Brain microvascular endothelial cell (primary cell): ENCODE results near the gene BPIFA2.

Source experiments
- DNase-seq: peaks from one replicate; pipeline ENCODE4 v3.0.0-alpha.2; 2020
- H3K27ac ChIP-seq: fragments of 250-450 bp; sonication (Bioruptor Pico); 2 replicates; pipeline ENCODE4 v1.5.1; 2020; ENCODE audit warnings: mild to moderate bottlenecking, moderate library complexity
- H3K27me3 ChIP-seq: fragments of 250-450 bp; sonication (Bioruptor Pico); replicated peaks from 2 replicates; pipeline ENCODE4 v1.5.1; 2020; ENCODE audit warnings: mild to moderate bottlenecking
- H3K36me3 ChIP-seq: fragments of 250-450 bp; sonication (Bioruptor Pico); replicated peaks from 2 replicates; pipeline ENCODE4 v1.5.1; 2020; ENCODE audit warnings: mild to moderate bottlenecking
- H3K4me3 ChIP-seq: 2 replicates; pipeline ENCODE4 v1.5.1; 2011; ENCODE audit warnings: low read depth, mild to moderate bottlenecking, control low read depth, low read length, moderate library complexity
- CTCF ChIP-seq: IDR thresholded peaks from 2 replicates; pipeline ENCODE4 v1.5.1; 2011; ENCODE audit warnings: low read depth, mild to moderate bottlenecking, moderate library complexity, low read length, control low read depth, inconsistent platforms; ENCODE audit errors: missing control alignments
- in situ Hi-C: cut with HindIII; loops from 2 replicates; pipeline ENCODE4 v1.10.0; 2017; ENCODE audit warnings: low sequenced_read_pairs, low pct_ligation_motif_present

BPIFA2 gene

DNA sequence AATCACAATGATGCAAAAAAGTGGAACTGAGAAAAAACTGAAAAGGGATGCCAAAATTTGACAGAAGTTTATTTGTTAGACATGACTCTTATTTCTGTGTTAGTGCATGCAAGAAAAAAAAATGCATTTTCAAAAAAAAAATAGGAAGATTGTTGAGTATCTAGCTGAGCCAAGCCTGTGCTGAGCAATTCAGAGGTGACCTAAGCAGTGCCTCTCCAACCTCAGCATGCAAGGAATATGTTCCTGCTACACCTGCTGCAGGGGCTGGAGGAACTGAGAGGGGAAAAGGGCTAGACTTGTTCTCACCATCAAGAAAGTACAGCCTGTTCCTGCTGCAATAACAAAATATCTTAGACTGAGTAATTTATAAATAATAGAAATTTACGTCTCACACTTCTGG, 24.0 kb downstream of the BPIFA2 start:
- Histone ChIP-seq H3K27me3 (no peaks in the 10 kb centered on the region), H3K36me3 (no peaks in the 10 kb centered on the region), H3K27ac (no peak overlapping the region), H3K4me3 (no peak overlapping the region)
- no peak for TF ChIP-seq CTCF
- no peak for DNase-seq
- in situ Hi-C loops, result no loop called here

GRCh38 chr20:33192912-33193501, 25.0 kb downstream of the BPIFA2 start:
- no peak overlapping the region for H3K4me3 ChIP-seq
- in situ Hi-C loops, result no loop called here
- no peak overlapping the region for H3K27ac ChIP-seq
- H3K27me3 ChIP-seq, result no peaks in the 10 kb centered on the region
- no peak for TF ChIP-seq CTCF
- H3K36me3 ChIP-seq, result no peaks in the 10 kb centered on the region
- no peak for DNase-seq

DNA sequence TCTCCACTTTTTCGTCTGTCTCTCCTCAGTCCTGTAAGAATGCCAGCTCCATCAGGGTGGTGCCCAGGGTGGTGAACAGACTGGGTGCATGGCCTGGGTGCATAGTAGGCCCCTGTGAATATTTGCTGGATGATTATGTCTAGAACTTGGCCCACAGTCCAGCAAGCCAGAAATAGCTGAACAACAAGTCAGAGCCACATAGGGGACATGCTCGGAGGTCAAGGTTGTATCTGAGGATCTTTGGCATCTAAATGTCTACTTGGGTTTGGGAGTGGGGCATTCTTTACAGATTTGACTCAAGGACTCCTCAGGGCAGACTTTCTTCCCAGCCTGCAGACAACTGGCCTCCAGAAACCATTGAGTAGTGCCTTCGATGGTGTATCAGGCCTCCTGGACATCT, 31.1 kb downstream of the BPIFA2 start:
- DNase-seq, result no peak
- no peak overlapping the region for H3K27ac ChIP-seq
- in situ Hi-C loops, result no loop called here
- H3K36me3 ChIP-seq, result no peaks in the 10 kb centered on the region
- no peaks in the 10 kb centered on the region for H3K27me3 ChIP-seq
- no peak overlapping the region for H3K4me3 ChIP-seq
- TF ChIP-seq CTCF, result no peak

GRCh38 chr20:33202451-33202850, 34.5 kb downstream of the BPIFA2 start:
- Histone ChIP-seq H3K36me3 (no peaks in the 10 kb centered on the region), H3K27me3 (no peaks in the 10 kb centered on the region), H3K4me3 (no peak overlapping the region), H3K27ac (no peak overlapping the region)
- no peak for DNase-seq
- no peak for TF ChIP-seq CTCF
- in situ Hi-C loops, result no loop called here

DNA sequence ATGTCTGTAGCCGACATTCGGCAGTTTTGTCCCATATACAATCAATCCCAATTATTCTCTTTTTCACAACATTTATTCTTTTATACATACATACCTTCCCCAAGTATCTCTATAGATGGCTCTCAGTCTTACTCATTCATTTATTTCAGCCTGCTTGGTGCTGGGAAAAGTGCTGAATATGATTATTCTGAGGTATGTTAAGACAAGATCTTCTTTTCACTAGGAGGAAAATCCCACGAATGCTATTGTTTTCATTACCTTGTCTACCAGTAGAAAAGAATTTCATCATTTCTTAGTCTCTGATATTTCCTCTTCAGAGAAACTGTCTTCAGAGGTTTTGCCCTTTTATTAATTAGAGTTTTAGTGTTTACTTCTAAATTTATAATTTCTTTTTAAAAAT, 35.5 kb downstream of the BPIFA2 start:
- in situ Hi-C loops, result no loop called here
- no peak for TF ChIP-seq CTCF
- no peak for DNase-seq
- Histone ChIP-seq H3K4me3 (no peak overlapping the region), H3K36me3 (no peaks in the 10 kb centered on the region), H3K27me3 (no peaks in the 10 kb centered on the region), H3K27ac (no peak overlapping the region)

DNA sequence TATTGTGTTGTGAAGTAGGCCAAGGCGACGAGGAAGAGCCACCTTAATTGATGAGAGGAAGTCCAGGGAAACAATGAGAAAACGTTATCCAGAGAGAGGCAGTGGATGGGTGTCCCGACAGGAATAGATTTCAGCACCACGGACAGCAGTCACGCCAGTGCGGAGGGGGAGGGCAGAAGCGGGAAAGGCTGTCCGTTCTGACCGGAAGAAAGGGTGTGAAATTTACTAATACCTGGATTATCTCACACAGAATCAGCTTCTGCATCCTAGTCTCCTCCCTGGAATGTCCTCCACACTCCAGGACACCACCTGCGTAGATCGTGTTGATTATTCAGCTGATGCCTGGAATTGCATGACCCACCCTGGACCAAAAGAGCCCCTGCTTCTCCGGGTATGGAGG, 41.8 kb downstream of the BPIFA2 start:
- in situ Hi-C loops, result no loop called here
- no peaks in the 10 kb centered on the region for H3K36me3 ChIP-seq
- no peak overlapping the region for H3K27ac ChIP-seq
- H3K27me3 ChIP-seq, result no peaks in the 10 kb centered on the region
- no peak overlapping the region for H3K4me3 ChIP-seq
- TF ChIP-seq CTCF, result no peak
- DNase-seq, result peak; percentile 11
